Esophagus muscularis mucosa (tissue), 4 donors: ENCODE results near the gene GSTM3.

Experiments used
- EP300 ChIP-seq: sonication (generic); formaldehyde crosslinking; IDR thresholded peaks from one replicate; pipeline ENCODE4 v1.6.1; 2017; ENCODE audit warnings: antibody characterized with exemption
- POLR2A ChIP-seq: fragments of 450-650 bp; IDR thresholded peaks from one replicate; pipeline ENCODE4 v1.6.1; 2017; ENCODE audit warnings: antibody characterized with exemption, moderate library complexity, mild to moderate bottlenecking, low read depth
- POLR2AphosphoS5 ChIP-seq, 2 donors: sonication (generic); formaldehyde crosslinking; IDR thresholded peaks; one replicate each; pipeline ENCODE4 v1.6.1; 2017; ENCODE audit warnings: antibody characterized with exemption in 2 of 2
- TF ChIP-seq, protein P1 (sequence below), 3 experiments: fragments of 200-600 bp in 2 of 3; fragments of 450-650 bp in 1 of 3; sonication (generic) in 2 of 3; IDR thresholded peaks; one replicate each; pipeline ENCODE4 v1.5.1; 2017 to 2019; ENCODE audit warnings: antibody characterized with exemption in 3 of 3, mild to moderate bottlenecking in 2 of 3, moderate library complexity in 1 of 3

DNA sequence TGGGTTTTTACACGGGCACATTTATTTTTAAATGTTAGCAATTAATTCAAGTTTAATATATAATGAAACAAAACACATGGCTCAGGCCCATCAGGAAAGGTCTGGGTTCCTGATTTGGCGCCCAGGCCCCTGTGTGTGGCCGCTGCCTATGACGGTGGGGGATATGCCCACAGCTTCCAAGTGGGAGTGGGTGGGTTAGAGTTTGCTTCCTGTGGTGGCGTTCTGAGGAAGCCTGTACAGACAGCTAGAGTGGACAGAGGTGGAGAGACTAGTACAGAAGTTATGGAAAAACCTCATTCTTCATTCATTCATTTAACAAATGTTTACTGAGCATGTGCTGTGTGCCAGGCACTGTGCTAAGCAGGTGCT is 45.3 kb upstream of the GSTM3 start:
- TF ChIP-seq EP300 (no peak), POLR2A (no peak), POLR2AphosphoS5 (IDR thresholded peaks at IDR 0.05) (no peak)
- TF ChIP-seq, protein P1, sequence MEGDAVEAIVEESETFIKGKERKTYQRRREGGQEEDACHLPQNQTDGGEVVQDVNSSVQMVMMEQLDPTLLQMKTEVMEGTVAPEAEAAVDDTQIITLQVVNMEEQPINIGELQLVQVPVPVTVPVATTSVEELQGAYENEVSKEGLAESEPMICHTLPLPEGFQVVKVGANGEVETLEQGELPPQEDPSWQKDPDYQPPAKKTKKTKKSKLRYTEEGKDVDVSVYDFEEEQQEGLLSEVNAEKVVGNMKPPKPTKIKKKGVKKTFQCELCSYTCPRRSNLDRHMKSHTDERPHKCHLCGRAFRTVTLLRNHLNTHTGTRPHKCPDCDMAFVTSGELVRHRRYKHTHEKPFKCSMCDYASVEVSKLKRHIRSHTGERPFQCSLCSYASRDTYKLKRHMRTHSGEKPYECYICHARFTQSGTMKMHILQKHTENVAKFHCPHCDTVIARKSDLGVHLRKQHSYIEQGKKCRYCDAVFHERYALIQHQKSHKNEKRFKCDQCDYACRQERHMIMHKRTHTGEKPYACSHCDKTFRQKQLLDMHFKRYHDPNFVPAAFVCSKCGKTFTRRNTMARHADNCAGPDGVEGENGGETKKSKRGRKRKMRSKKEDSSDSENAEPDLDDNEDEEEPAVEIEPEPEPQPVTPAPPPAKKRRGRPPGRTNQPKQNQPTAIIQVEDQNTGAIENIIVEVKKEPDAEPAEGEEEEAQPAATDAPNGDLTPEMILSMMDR (IDR thresholded peaks at IDR 0.05) = no peak
